Neural progenitor cell (in vitro differentiated cells): ENCODE data around the gene C12orf76. TPM values are rescaled to one million over a fixed set of nuclear protein-coding genes. Genes with fewer than 3 reads are reported as not detected.
"Not testable (repeated sequence)": the region's sequence is repeated elsewhere in the genome, so short reads cannot be mapped to it uniquely, and the experiment has no call there.

Source experiments
- DNase-seq: peaks from one replicate; pipeline ENCODE4 v3.0.0-alpha.2; 2016; ENCODE audit warnings: low spot score
- H2AFZ ChIP-seq: fragments of 200-600 bp; sonication (generic); replicated peaks from 2 replicates; pipeline ENCODE4 v1.6.1; 2016; ENCODE audit warnings: antibody characterized with exemption
- H3F3A ChIP-seq: fragments of 200-600 bp; sonication (generic); 2 replicates; pipeline ENCODE4 v1.6.1; 2016; ENCODE audit warnings: antibody characterized with exemption, low read depth
- H3K27ac ChIP-seq: fragments of 200-600 bp; sonication (generic); 2 replicates; pipeline ENCODE4 v1.5.1; 2016; ENCODE audit warnings: mild to moderate bottlenecking
- H3K27me3 ChIP-seq: fragments of 200-600 bp; sonication (generic); 2 replicates; pipeline ENCODE4 v1.6.1; 2016; ENCODE audit warnings: mild to moderate bottlenecking, moderate library complexity
- H3K36me3 ChIP-seq: fragments of 200-600 bp; sonication (generic); 2 replicates; pipeline ENCODE4 v1.5.1; 2016
- H3K4me1 ChIP-seq: fragments of 200-600 bp; sonication (generic); 2 replicates; pipeline ENCODE4 v1.6.1; 2016; ENCODE audit warnings: mixed run types
- H3K4me2 ChIP-seq: fragments of 200-600 bp; sonication (generic); 2 replicates; pipeline ENCODE4 v1.6.1; 2016
- H3K4me3 ChIP-seq: fragments of 200-600 bp; sonication (generic); 2 replicates; pipeline ENCODE4 v1.5.1; 2016
- H3K79me2 ChIP-seq: fragments of 200-600 bp; sonication (generic); 2 replicates; pipeline ENCODE4 v1.6.1; 2016; ENCODE audit warnings: low read depth
- H3K9ac ChIP-seq: fragments of 200-600 bp; sonication (generic); 2 replicates; pipeline ENCODE4 v1.6.1; 2016
- H3K9me3 ChIP-seq: fragments of 200-600 bp; sonication (generic); 2 replicates; pipeline ENCODE4 v1.5.1; 2016; ENCODE audit warnings: low read depth
- H4K20me1 ChIP-seq: fragments of 200-600 bp; sonication (generic); 2 replicates; pipeline ENCODE4 v1.6.1; 2016; ENCODE audit warnings: low read depth
- H3K27ac Mint-ChIP-seq: 3 replicates; pipeline ENCODE4 v1.8.0; 2021; ENCODE audit warnings: mixed read lengths
- H3K27me3 Mint-ChIP-seq: 2 replicates; pipeline ENCODE4 v1.8.0; 2022; ENCODE audit warnings: low read depth, mild to moderate bottlenecking, inconsistent platforms, moderate library complexity, mixed read lengths; ENCODE audit not compliant: insufficient read depth
- H3K36me3 Mint-ChIP-seq: 3 replicates; pipeline ENCODE4 v1.8.0; 2021; ENCODE audit warnings: mixed read lengths
- H3K4me1 Mint-ChIP-seq: 3 replicates; pipeline ENCODE4 v1.8.0; 2021; ENCODE audit warnings: mixed read lengths
- H3K4me3 Mint-ChIP-seq: 3 replicates; pipeline ENCODE4 v1.8.0; 2021; ENCODE audit warnings: mild to moderate bottlenecking, moderate library complexity, mixed read lengths
- H3K9me3 Mint-ChIP-seq: 3 replicates; pipeline ENCODE4 v1.8.0; 2020; ENCODE audit warnings: mixed read lengths
- EZH2 ChIP-seq: fragments of 200-600 bp; sonication (generic); IDR thresholded peaks from 2 replicates; pipeline ENCODE4 v1.6.1; 2017; ENCODE audit warnings: antibody characterized with exemption, mild to moderate bottlenecking, moderate library complexity
- EZH2phosphoT487 ChIP-seq: fragments of 200-600 bp; sonication (generic); IDR thresholded peaks from 2 replicates; pipeline ENCODE4 v1.6.1; 2017; ENCODE audit warnings: antibody characterized with exemption
- total RNA-seq: library from RNA; depleted of rRNA; stranded (reverse); fragments of >200 nt; gene quantifications from 2 replicates; pipeline ENCODE4 v1.2.3, GENCODE V29; 2015; ENCODE audit warnings: low replicate concordance
- TF ChIP-seq, protein P1 (sequence below): fragments of 200-600 bp; sonication (generic); IDR thresholded peaks from 2 replicates; pipeline ENCODE4 v1.5.1; 2017; ENCODE audit warnings: antibody characterized with exemption, mild to moderate bottlenecking

The C12orf76 gene
- total RNA-seq, 1 donor from 2014 or later: 48.8 TPM

DNA sequence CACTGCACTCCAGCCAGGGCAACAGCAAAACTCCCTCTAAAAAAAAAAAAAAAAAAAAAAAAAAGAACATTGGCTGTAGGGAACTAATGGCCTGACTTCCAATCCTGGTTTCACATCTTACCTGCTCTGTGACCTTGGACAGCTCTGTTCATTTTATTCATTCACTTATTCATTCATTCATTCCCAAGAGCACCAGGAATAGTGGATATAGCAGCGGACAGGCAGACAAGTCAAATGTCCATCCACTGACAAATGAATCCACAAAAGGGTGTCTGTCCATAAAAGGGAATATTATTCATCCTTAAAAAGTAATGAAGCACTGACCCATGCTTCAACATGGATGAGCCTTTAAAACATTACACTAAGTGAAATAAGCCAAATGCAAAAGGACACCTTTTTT is 27.6 kb upstream of the C12orf76 start:
- Histone ChIP-seq H4K20me1 (no peaks in the 10 kb centered on the region), H3K4me2 (no peak overlapping the region), H3K27me3 (no peaks in the 10 kb centered on the region), H3K4me1 (no peaks in the 10 kb centered on the region), H2AFZ (no peak overlapping the region), H3K9me3 (no peaks in the 10 kb centered on the region), H3K36me3 (no peaks in the 10 kb centered on the region), H3K27ac (no peak overlapping the region), H3K4me3 (no peak overlapping the region), H3K9ac (no peak overlapping the region), H3F3A (no peaks in the 10 kb centered on the region), H3K79me2 (no peaks in the 10 kb centered on the region)
- no peaks in the 10 kb centered on the region for H3K4me1 Mint-ChIP-seq
- H3K4me3 Mint-ChIP-seq: no peak overlapping the region
- no peaks in the 10 kb centered on the region for H3K9me3 Mint-ChIP-seq
- H3K36me3 Mint-ChIP-seq: no peaks in the 10 kb centered on the region
- no peak for DNase-seq
- H3K27me3 Mint-ChIP-seq: peaks cover 2% of the 10 kb centered on the region
- H3K27ac Mint-ChIP-seq: no peak overlapping the region
- TF ChIP-seq, protein P1, sequence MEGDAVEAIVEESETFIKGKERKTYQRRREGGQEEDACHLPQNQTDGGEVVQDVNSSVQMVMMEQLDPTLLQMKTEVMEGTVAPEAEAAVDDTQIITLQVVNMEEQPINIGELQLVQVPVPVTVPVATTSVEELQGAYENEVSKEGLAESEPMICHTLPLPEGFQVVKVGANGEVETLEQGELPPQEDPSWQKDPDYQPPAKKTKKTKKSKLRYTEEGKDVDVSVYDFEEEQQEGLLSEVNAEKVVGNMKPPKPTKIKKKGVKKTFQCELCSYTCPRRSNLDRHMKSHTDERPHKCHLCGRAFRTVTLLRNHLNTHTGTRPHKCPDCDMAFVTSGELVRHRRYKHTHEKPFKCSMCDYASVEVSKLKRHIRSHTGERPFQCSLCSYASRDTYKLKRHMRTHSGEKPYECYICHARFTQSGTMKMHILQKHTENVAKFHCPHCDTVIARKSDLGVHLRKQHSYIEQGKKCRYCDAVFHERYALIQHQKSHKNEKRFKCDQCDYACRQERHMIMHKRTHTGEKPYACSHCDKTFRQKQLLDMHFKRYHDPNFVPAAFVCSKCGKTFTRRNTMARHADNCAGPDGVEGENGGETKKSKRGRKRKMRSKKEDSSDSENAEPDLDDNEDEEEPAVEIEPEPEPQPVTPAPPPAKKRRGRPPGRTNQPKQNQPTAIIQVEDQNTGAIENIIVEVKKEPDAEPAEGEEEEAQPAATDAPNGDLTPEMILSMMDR: no peak
- no peak for TF ChIP-seq EZH2
- TF ChIP-seq EZH2phosphoT487: no peak

DNA sequence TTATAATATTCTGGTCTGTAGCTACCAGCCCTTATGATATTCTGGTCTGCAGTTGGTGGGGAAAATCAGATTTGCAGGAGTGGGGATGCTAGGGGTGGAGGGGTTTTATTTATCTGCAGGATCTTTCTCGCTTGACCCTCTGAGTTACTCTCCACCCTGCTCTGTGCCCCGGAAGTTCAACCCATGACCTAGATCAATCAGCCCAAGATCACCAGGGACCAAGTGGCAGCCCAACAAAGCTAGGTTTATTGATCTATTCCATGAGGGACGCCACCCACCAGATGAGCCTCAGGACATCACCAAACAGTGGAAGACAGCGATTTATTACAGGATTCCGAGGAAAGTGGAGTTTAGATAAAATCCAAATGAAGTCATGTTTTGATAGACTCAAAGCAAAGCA is 25.8 kb upstream of the C12orf76 start:
- Mint-ChIP-seq H3K27ac (no peak overlapping the region), H3K9me3 (no peaks in the 10 kb centered on the region), H3K36me3 (no peaks in the 10 kb centered on the region), H3K27me3 (peaks cover 5% of the 10 kb centered on the region), H3K4me1 (no peaks in the 10 kb centered on the region), H3K4me3 (no peak overlapping the region)
- Histone ChIP-seq H3K9me3 (no peaks in the 10 kb centered on the region), H3K36me3 (no peaks in the 10 kb centered on the region), H3K4me3 (no peak overlapping the region), H4K20me1 (no peaks in the 10 kb centered on the region), H3F3A (no peaks in the 10 kb centered on the region), H3K79me2 (no peaks in the 10 kb centered on the region), H3K4me1 (no peaks in the 10 kb centered on the region), H2AFZ (no peak overlapping the region), H3K27me3 (no peaks in the 10 kb centered on the region), H3K9ac (no peak overlapping the region), H3K4me2 (no peak overlapping the region), H3K27ac (no peak overlapping the region)
- no peak for DNase-seq
- no peak for TF ChIP-seq EZH2
- TF ChIP-seq EZH2phosphoT487: no peak
- TF ChIP-seq, protein P1: no peak

DNA sequence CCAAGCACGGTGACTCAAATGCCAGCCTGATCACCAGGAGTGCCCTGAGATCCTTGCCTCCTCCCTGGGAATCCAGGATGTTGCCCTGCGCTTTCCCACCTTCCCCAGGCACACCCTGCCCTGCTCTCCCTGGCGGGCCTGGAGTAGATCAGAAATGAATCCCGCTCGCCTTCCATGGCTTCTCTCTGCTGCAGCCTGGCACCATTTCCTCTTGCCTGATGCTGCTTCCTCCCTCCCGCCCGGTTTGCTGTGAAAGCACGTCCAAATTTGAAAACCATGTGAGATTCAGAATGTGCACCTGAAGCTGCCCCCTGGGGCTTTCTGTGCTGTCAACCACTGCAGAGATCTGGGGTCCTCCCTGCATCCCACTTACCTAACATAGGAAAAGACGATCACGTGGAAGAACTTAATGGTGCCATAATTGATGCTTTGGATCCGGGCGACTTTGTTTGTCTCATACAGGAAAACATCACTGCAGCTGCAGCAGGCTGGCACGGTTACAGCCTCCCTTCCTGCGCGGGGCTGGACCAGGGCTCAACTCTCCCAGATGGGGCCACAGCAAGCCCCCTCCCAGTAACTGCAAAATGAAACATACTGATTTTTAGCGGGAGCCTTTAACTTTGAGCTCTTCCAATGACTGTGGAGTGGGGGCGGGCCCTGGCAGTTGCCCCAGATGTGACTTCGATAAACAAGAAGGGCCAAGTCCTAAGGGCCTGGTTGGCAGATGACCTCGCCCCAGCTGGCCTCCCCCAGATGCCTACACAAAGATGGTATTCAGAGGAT is 24.9 kb upstream of the C12orf76 start:
- Mint-ChIP-seq H3K36me3 (no peaks in the 10 kb centered on the region), H3K4me3 (peak overlapping the region; percentile 25), H3K27ac (peak overlapping the region; percentile 62), H3K4me1 (no peaks in the 10 kb centered on the region), H3K9me3 (no peaks in the 10 kb centered on the region), H3K27me3 (peaks cover 5% of the 10 kb centered on the region)
- Histone ChIP-seq H2AFZ (peak overlapping the region; percentile 50), H3K9ac (no peak overlapping the region), H3K4me1 (no peaks in the 10 kb centered on the region), H3K4me3 (no peak overlapping the region), H3K79me2 (no peaks in the 10 kb centered on the region), H3K36me3 (no peaks in the 10 kb centered on the region), H3K9me3 (no peaks in the 10 kb centered on the region), H3F3A (no peaks in the 10 kb centered on the region), H3K27ac (no peak overlapping the region), H3K4me2 (no peak overlapping the region), H4K20me1 (no peaks in the 10 kb centered on the region), H3K27me3 (no peaks in the 10 kb centered on the region)
- TF ChIP-seq EZH2phosphoT487: no peak
- no peak for DNase-seq

DNA sequence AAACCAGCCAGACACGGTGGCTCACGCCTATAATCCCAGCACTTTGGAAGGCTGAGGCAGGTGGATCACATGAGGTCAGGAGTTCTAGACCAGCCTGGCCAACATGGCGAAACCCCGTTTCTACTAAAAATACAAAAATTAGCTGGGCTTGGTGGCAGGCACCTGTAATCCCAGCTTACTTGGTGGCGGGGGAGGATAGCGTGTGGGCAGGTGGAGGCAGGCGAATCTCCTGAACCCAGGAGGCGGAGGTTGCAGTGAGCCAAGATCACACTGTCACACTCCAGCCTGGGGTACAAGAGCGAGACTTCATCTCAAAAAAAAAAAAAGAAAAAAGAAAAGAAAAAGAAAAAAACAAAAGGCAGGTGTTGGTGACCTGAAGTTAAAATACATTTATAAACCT is 24.3 kb upstream of the C12orf76 start:
- H4K20me1 ChIP-seq, H3K9ac ChIP-seq, H2AFZ ChIP-seq, H3K27ac Mint-ChIP-seq, H3K9me3 Mint-ChIP-seq, H3K4me3 ChIP-seq, H3K4me2 ChIP-seq, H3K4me1 ChIP-seq, H3K9me3 ChIP-seq, H3K27ac ChIP-seq, H3K4me3 Mint-ChIP-seq, H3K27me3 ChIP-seq, H3K27me3 Mint-ChIP-seq, H3K36me3 Mint-ChIP-seq, H3K79me2 ChIP-seq, DNase-seq, H3K4me1 Mint-ChIP-seq, H3K36me3 ChIP-seq, H3F3A ChIP-seq: not testable (repeated sequence)
